Anterior cingulate cortex (tissue), 58 donors: Measurements from ENCODE around the gene ZFC3H1.

Experiments
- DNase-seq, 58 donors: peaks; one replicate each; lab custom pipeline; 2025; lab: John Stamatoyannopoulos, UW

The ZFC3H1 gene

GRCh38 chr12:71685312-71685906, 21.8 kb upstream of the ZFC3H1 start:
- DNase-seq: peak in 5 of 58 donors; percentile 2 to 11 (median 4)

GRCh38 chr12:71684081-71684480, 20.4 kb upstream of the ZFC3H1 start:
- DNase-seq: peak in 1 of 58 donors; percentile 4

- DNase-seq: no peak
Observed at GRCh38 chr12:71683633-71684032, 20.0 kb upstream of the ZFC3H1 start.

GRCh38 chr12:71682466-71682865, 18.8 kb upstream of the ZFC3H1 start:
- DNase-seq: no peak

GRCh38 chr12:71671816-71672215, 8.2 kb upstream of the ZFC3H1 start:
- DNase-seq: no peak

GRCh38 chr12:71671311-71671710, 7.7 kb upstream of the ZFC3H1 start:
- no peak for DNase-seq

- no peak for DNase-seq
Observed at GRCh38 chr12:71666259-71666658, 2.6 kb upstream of the ZFC3H1 start.

GRCh38 chr12:71665090-71665463, 1.4 kb upstream of the ZFC3H1 start:
- DNase-seq: no peak

- peak in 6 of 58 donors; percentile 76 to 91 (median 85) for DNase-seq
Observed at GRCh38 chr12:71664411-71665089, 902 bp upstream of the ZFC3H1 start.

- peak in 51 of 58 donors; percentile 23 to 77 (median 55) for DNase-seq
Observed at GRCh38 chr12:71662849-71663560, 643 bp downstream of the ZFC3H1 start.

GRCh38 chr12:71661977-71662530, 1.6 kb downstream of the ZFC3H1 start:
- no peak for DNase-seq

- no peak for DNase-seq
Observed at GRCh38 chr12:71656740-71657139, 6.9 kb downstream of the ZFC3H1 start.

- DNase-seq: no peak
Observed at GRCh38 chr12:71655907-71656306, 7.7 kb downstream of the ZFC3H1 start.

GRCh38 chr12:71655495-71655894, 8.2 kb downstream of the ZFC3H1 start:
- no peak for DNase-seq

- DNase-seq: no peak
Observed at GRCh38 chr12:71654200-71654599, 9.4 kb downstream of the ZFC3H1 start.

GRCh38 chr12:71653137-71653536, 10.5 kb downstream of the ZFC3H1 start:
- DNase-seq: no peak

- DNase-seq: no peak
Observed at GRCh38 chr12:71652656-71653055, 11.0 kb downstream of the ZFC3H1 start.

GRCh38 chr12:71649401-71649800, 14.2 kb downstream of the ZFC3H1 start:
- DNase-seq: no peak

- no peak for DNase-seq
Observed at GRCh38 chr12:71648537-71648936, 15.1 kb downstream of the ZFC3H1 start.

GRCh38 chr12:71646512-71646911, 17.1 kb downstream of the ZFC3H1 start:
- no peak for DNase-seq

GRCh38 chr12:71645268-71645667, 18.4 kb downstream of the ZFC3H1 start:
- DNase-seq: no peak
